ENCODE measurements around the gene FBXL2. TPM values are rescaled to one million over a fixed set of nuclear protein-coding genes. Genes with fewer than 3 reads are reported as not detected.

FBXL2 gene
- total RNA-seq, 4 donors from 2014 or later, result 9.3 to 14.4 (median 12.2) TPM

DNA sequence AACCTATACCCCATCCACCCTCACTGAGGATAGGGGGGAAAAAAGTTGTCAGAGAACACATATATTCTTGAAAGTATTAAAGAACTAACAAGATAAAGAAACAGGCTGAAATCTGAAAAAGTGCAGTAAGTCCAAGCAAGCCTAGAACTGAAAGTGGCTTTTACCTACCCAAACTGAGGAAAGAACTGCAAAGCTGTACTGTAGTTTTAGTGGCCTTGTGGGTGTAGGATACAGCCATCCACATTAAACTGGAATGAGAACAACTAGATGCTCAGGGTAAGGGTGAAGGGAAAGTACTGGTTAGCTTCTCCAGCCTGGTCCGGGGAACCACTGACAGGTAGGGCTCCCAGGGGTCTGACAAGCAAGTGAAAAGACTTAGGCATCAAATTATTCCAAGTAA is 152.8 kb downstream of the FBXL2 start:
- WGBS, 2 donors (ENCODE audit: low coverage in 1 of 2), result 88 to 92% methylated on average over 1 of the region's 1 CpG
- H3K9me3 ChIP-seq, result no peaks in the 10 kb centered on the region
- no peak overlapping the region for H3K4me3 ChIP-seq
- ATAC-seq, result no peak
- no peaks in the 10 kb centered on the region for H3K27me3 ChIP-seq
- H3K4me1 ChIP-seq, result peaks cover 0 to 73% (median 3%) of the 10 kb centered on the region in 3 donors
- TF ChIP-seq EP300 (IDR thresholded peaks at IDR 0.05) (no peak), CTCF (IDR thresholded peaks at IDR 0.05) (no peak), POLR2A (IDR thresholded peaks at IDR 0.05) (no peak), POLR2AphosphoS5 (IDR thresholded peaks at IDR 0.05) (no peak)
- H3K36me3 ChIP-seq, result no peaks in the 10 kb centered on the region
- no peak overlapping the region for H3K27ac ChIP-seq

GRCh38 chr3:33430571-33430970 is 153.3 kb downstream of the FBXL2 start:
- no peak overlapping the region for H3K4me3 ChIP-seq
- no peaks in the 10 kb centered on the region for H3K9me3 ChIP-seq
- TF ChIP-seq POLR2AphosphoS5 (IDR thresholded peaks at IDR 0.05) (no peak), POLR2A (IDR thresholded peaks at IDR 0.05) (no peak), EP300 (IDR thresholded peaks at IDR 0.05) (no peak)
- peaks cover 0 to 78% (median 3%) of the 10 kb centered on the region in 3 donors for H3K4me1 ChIP-seq
- ATAC-seq, result no peak
- WGBS, 2 donors (ENCODE audit: low coverage in 1 of 2), result 81 to 88% methylated on average over 4 of the region's 4 CpGs
- no peaks in the 10 kb centered on the region for H3K27me3 ChIP-seq
- no peak overlapping the region for H3K27ac ChIP-seq
- no peaks in the 10 kb centered on the region for H3K36me3 ChIP-seq

GRCh38 chr3:33433843-33434242 is 156.6 kb downstream of the FBXL2 start:
- Histone ChIP-seq H3K9me3 (no peaks in the 10 kb centered on the region), H3K4me3 (no peak overlapping the region), H3K27ac (no peak overlapping the region), H3K36me3 (no peaks in the 10 kb centered on the region), H3K4me1 (peaks cover 3 to 90% (median 20%) of the 10 kb centered on the region in 3 donors), H3K27me3 (no peaks in the 10 kb centered on the region)
- ATAC-seq, result no peak
- TF ChIP-seq CTCF (IDR thresholded peaks at IDR 0.05) (no peak), POLR2A (IDR thresholded peaks at IDR 0.05) (no peak), EP300 (IDR thresholded peaks at IDR 0.05) (no peak), POLR2AphosphoS5 (IDR thresholded peaks at IDR 0.05) (no peak)
- 38 to 47% methylated on average over 2 of the region's 2 CpGs for WGBS, 2 donors (ENCODE audit: low coverage in 1 of 2)

Small RNA genes within 50 kb of the gene (small RNA-seq; reads per million reads assigned to genes)
- gene RNU7-110P, result 0 reads per million in 4 donors

Other genes starting within 250 kb of the FBXL2 start
- gene GLB1, start 180.3 kb upstream of the FBXL2 start, total RNA-seq, result 10 to 100 TPM; 30.2 to 38.0 (median 35.7) TPM
- 1 to 10 TPM; 7.0 to 9.8 (median 8.6) TPM for gene TMPPE, start 180.3 kb upstream of the FBXL2 start, total RNA-seq
- gene CRTAP, start 163.4 kb upstream of the FBXL2 start, total RNA-seq, result 100 to 1,000 TPM; 189 to 358 (median 292) TPM
- gene SUSD5, start 58.6 kb upstream of the FBXL2 start, total RNA-seq, result 1 to 10 TPM in 3 of 4 donors, under 1 TPM in 1; 0.69 to 4.5 (median 2.1) TPM
- gene UBP1, start 163.0 kb downstream of the FBXL2 start, total RNA-seq, result 10 to 100 TPM; 73.6 to 95.2 (median 80.6) TPM